CD4-positive, alpha-beta T cell treated with Interleukin-17A for 1 hour (primary cell): Measurements from ENCODE around the gene COL4A6.

Experiments
- DNase-seq: peaks from one replicate; pipeline ENCODE4 v3.0.0-alpha.2; 2020

COL4A6 gene

DNA sequence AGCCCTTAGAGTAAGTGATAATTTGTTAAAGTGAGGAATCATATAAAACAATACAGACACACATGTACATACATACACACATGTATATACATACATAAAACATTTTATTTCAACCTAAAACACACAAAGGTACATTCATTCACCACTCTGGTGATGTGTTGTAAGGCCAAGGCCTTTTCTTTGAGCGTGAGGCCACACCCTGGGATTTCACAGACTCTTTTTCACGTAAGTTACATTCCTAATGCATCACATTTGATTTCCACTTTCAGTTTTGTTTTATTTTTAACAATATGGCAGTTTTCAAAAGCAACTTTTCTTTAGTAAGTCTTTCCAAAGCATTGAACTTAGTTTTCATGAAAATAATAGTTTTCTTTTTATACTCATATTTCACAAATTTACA, 170.7 kb downstream of the COL4A6 start:
- no peak for DNase-seq

DNA sequence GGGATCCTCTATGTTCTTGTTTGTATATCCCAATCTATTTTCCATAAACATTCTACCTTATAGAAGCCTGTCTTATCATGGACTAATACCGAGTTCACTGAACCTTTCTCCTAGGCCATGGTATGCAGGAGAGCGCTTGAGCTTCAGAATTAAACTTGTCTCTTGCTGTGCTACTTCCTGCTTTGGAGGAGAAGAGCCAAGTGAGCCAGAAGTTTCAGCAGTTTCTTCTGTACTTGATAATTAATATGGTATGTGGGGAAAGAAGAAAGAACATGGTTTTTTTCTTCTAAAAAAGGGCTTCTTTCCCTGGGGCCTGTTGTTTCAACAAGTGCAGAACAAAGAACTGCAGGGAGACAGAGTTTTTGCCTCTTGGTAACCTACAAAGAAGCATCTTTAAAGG, 173.8 kb downstream of the COL4A6 start:
- no peak for DNase-seq

DNA sequence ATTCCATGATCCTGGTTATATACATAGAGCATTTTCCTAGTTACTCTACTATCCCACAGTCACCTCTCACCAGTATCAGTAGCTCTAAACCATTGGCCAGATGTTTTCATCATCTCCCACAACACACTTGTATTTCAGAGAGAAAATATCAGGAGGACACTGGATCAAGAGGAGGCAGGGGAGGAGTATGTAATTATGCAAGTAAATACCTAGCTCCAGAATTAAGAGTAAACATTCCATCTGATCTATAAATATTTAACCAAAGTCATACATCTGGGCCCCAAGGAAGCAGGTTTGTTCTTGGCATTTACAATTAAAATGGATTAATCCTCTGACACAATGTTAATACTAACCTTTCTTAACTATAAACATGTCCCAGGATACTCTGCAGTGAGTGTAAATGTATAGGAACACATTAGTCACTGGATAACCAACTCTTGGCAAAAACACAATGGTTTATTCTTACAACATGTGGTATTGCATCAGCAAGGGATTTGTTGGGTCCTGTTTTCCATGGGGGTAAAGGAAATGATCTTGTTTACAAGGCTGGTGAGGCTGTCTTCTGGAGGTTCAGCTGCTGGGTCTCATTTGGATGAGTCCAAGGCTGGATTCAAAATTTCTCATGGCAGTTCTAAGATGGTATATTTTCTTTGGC, 176.5 kb downstream of the COL4A6 start:
- DNase-seq = no peak

DNA sequence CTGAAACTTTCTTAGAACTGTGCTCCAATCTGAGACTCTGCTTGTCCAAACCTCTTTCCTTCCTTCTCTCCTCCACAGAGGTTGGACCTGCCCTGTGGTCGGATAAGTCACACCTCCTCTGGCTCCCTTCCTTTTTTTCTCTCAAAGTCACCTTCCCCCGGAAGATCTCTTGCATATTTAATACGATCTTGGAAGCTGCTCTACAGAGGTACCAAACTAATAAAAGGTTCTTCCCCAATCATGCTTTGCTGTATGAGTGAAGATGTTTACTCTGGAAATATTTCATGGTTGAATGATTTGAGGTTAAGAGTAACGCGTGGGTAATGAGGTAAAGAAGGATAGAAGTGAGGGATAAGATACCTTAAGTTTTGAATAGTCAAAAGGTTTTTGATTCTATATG, 180.7 kb downstream of the COL4A6 start:
- DNase-seq = no peak

DNA sequence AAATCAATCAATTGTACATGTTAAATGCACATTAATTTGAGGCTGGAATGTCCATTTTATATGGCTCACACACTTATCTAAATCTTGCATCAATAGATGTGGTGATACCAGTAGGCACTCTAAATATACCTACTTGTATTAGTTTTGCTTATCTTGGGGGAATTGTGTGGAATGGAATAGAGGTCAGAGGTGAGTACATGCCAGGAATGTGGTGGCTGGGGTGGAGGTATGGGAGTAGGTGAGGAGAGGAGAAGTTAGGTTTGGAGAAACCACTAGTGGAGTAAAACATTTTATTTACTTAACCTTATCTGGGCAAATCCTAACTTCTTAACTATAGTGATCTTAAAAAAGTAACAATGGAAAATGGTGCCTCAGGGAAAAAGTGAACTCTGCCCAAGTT, 183.6 kb downstream of the COL4A6 start:
- DNase-seq = no peak

DNA sequence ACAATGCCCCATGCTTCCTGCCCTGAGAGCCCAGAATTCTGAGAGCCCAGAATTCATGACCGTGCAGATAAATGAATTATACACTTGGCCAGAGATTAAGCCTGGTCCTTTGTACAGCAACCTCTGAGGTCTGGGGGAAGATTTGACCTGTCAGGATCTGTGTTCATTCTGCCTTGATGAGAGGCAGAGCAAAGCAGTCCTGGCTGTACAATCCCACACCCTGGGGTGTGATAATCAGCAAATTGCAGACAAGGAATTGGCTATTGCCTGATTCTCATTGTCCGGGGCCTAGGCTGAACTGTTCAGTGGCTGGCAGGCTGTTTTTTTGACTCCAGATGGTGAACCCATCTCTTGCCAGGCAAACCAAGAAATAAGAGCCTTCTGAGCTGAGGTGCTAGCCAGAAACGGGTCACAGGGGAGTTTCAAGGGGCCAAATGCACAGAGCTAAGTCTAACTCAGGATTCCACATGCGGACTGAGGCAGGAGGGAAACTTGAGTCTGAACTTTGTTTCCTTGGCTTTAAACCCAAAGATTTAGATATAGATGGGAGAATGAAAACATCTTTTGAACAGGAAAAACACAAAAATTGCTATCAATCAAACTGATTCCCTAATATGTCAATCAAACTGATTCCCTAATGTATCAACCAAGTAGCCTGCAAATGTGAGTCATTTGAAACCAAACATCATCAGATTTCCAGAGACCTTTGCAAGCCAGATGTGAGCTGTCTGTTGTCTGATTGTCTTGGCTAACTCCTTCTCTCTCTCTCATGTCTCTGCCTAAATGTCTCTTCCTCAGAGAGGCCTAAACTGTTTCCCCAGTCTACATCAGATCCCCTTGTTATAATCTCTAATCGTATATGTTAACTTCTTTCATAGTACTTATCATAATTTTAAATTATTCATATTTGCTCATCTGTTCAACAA, 187.3 kb downstream of the COL4A6 start:
- DNase-seq = no peak

DNA sequence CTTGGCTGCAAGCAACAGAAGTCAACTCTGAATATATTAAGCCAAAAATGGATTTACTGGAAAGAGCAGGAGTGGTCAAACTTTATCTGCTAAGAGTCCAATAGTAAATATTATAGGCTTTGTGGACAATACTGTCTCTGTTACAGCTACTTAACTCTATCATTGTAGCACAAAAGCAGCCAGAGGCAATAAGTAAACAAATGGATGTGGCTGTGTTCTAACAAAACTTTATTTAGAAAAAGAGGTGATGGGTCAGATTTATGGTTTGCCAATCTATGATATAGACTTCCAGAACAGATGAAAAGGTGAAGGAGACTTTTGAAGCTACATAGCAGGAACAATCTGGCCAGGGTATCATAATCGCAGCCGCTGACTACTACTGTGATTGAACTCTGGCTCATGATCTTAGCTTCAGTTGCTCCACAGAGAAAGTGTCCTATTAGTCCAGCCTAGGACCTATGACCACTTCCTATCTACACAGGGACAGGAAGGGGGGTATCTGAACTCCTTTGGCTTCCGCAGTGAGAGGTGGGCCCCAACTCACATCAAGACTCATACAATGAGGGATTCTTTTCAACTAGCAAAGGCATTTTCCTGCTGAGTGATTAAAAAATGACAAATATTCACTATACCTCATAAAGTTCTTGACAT, 191.8 kb downstream of the COL4A6 start:
- no peak for DNase-seq

DNA sequence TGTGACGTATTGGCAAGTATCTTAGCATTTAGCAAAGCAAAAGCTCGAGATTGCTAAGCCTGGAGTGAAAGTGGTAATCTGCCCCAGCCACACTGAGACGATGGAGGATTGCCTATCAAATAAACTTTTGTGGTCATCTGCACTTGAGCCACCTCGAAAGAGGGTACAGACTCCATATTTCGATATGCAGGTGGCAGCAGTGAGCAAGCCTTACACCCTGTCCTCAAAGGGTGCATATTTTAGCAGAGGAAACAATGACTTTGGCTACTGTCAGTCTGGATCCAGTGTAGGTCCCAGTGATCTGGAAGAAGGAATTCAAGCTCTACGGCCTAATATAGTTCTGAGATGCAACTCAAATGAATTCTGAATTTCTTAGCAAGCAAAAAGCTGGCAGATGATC, 192.8 kb downstream of the COL4A6 start:
- DNase-seq = no peak

DNA sequence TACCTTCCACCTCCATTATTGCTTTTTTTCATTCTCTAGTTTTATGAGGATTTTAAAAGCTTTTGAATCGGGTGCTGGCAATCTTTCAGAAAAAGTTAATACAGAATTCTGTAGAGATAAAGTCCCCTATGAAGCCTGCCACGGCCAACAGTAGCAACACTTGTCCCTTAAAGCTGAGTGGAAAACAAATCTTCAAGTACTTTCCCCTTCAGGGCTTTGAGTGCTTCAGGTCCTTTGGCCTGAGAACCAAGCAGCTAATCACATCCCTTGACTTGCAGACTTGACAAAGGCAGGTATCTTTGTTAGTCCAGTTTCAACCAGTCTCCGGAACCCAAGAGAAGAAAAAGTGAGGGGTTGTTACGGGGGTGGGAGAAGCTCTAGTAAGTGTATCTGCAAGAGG, 202.2 kb downstream of the COL4A6 start:
- no peak for DNase-seq

DNA sequence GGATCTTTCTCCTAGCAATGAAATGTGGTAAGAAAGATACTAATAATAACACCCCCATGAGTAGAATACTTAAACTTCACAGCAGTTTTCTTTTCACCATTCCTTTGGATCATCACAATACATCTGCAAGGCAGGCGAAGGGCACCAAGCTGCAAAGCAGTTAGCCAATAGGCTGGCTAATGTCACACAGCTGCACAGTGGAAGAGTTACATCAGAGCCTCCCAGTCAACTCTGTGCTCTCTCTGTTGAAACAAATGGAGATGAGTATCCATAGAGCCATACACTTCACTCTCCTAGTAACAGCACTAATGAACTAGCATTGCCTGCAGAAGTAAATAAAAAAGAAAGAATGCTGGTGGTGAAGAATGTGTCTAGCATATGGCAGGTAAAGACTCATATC, 207.6 kb downstream of the COL4A6 start:
- DNase-seq = no peak

DNA sequence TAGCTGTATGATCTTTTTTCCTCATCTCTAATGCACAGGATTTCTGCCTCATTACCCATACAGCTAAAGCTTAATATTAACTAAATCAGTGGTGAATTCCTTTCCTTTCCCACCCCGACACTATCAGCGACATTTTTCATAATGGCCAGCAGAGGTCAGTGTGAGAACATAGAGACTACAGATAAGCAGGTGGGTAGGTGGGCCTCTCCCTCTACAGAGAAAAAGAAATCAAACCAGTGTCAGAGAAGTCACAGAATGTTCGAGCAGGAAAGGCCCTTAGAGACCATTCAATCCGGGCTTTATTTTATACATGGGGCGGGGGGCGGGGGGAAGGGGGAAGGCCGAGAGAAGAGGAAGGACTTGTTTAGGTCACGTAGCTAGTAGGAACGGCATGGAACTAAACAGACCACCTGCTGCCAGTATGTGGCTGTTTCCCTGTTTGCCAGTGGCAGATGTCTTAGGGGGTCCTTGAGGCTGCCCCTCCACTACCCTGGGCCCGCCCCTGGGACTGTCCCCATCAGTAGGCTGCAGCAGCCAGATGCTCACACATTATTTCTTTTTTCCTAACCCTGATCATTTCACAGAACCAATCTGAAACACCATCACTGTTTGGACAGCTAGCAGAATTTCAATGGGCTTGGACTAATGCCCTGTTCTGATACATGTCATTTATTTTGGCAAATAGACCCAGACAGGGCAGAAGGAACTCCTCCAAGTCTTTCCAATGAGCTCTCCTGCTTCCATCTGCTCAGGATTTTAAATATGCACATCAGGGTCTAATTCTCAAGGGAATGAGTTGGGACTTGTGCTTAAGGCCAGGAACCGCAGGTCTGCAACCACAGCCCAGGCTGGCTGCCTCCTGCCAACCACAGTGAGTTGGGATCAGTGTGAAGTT, 213.2 kb downstream of the COL4A6 start:
- peak; percentile 2 for DNase-seq

DNA sequence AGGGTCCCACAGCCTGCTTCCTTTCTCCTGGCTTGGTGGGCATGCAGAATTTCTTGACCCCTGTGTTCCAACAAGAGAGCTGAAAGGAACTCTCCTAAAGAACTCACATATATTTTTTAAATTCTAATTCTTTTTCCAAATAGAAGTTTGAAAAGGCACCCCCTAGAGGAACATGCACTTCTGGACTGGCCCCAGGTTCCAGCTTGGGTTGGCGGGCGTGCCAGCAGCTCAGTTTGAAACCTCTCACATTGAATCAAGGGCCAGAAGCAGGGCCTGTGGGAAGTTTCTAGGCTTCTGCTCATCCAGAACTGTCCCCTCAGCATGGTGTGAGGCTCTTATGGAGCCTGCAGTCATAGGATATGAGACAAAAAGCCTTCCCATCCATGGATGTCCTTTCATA, 214.0 kb downstream of the COL4A6 start:
- DNase-seq = no peak

DNA sequence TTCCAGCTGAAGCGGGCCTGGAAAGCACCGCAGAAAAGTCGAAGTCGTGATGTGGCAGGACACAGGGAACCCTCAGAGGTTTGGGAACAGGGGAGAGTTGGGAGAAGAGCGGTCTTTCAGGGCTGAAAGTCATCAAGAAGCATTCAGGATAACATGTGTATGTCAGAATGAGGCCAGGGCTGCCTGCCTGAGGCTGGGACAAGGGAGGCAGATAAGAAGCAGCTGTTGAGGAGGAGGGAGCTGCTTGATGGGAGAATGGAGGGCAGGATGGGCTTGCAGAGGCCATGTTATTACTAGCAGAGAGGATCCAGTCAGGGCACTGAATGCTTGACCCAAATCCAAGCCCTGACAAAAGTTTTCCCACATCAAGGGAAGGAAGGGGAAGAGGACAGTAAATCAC, 214.6 kb downstream of the COL4A6 start:
- no peak for DNase-seq

DNA sequence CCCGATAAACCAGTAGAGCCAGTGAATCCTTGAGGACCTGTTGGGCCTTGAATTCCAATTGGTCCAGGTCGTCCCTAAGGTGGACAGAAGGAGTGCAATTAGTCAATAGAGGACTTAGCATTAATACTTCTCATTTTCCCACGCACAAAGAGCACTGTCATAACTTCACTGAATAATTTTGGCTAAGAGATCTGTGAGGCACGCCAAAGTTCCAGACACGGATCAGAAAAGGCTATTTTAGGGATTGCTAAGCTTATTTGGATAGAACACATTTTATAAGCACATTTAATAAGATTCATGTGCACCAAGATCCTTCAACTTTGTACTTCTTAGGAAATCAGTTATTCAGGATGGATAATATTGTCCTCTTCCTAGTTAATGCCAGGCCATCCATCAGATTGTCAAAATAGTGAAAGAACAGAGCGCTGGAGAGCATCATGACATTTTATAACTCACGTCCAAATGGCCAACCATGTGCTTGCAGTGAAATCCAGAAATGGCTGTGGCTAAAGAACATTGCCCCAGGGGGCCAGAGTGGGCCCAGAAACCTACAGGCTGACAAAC, 216.8 kb downstream of the COL4A6 start:
- no peak for DNase-seq

DNA sequence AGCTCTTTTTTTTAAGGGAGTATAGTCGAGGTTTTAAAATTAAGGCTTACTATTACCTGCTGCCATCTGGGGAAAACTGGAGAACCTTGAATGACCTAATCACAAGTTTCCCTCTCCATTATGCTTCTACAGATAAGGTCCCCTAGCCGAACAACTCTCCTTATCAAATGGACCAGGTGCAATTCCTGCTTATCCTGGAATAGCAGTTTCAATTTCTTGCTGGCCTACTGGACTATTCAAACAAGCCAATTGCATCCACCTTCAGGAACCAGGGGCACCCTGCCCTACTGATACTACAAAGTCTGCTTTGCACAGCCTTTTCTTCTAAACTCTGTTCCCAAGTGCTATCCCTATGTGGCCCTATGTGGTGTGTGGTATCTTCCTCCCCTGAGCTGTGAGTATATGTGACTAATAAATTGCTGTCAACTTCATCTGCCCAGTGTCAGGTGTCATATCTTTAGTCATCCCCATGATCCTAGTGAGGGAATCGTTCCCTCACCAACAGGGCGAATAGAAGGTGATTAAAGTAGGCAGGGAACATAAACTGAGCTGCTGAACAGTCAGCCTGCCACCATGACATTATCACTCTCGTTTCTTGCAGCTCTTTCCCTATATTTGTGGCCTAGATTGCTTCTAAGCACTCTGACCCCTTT, 218.1 kb downstream of the COL4A6 start:
- no peak for DNase-seq

DNA sequence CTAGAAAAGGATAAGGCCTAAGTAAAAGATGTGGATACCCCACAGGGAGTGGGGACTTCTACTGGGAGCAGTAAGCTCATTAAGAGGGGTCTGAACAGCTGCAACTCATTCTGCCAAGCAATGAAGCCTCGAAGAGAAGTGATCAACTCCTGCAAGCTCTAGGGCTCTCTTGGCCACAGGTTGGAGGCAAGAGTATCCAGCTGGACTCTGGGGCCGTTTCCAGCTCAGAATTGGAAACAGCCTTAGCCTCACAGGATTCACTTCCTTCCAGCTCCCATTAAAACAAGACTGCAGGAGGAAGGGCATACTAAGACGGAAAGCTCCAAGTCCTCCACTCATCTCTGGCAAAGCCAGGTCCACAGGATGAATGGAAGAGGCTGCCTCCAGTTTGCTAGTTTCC, 220.3 kb downstream of the COL4A6 start:
- DNase-seq = no peak

DNA sequence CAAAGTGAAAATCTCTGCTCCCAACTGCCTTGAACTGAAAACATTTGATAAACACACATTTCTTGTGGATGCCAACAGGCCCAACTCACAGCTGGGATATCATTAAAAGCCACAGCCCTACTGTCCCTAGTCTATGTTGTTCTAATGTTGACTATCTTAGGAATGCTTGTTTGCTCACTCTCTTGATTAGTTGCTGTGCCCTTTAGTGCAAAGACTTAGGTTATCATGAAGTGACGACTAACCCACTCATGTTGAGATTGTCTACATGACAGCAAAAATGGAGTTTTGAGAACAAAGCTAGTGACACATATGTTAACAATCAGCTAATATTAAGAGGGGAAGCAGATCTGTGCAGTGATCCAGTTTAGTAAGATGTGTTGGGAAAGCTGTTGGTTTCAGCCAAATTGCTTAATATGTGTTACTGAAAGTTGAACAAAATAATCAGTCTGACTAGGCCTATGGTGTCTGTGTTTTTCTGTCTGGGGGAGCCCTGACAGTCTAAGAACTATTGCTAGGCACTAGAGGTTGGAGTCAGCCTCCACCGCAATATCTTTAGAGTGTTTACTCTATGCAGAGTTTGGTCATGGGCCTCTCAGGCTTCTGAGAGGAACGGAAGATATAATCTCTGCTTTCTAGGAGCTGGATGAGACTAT, 221.2 kb downstream of the COL4A6 start:
- DNase-seq = no peak

DNA sequence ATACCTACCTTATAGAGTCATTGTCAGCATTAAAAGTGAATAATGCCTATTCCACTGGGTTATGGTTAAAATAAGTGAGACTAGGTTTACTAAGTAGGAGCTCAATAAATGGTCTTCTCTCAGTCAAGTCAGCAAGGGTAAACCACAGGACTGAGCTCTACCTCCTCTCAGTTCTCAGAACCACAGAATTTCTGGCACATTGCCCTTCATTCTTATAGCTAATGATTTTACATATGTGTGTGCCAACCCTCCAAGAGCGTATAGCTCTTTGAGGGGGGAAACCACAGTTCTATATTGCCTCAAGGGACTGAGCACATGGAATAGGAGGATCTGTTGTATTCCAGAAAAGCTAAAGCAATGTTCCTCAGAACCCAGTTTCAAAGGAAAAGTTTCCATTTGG, 221.8 kb downstream of the COL4A6 start:
- DNase-seq = no peak

DNA sequence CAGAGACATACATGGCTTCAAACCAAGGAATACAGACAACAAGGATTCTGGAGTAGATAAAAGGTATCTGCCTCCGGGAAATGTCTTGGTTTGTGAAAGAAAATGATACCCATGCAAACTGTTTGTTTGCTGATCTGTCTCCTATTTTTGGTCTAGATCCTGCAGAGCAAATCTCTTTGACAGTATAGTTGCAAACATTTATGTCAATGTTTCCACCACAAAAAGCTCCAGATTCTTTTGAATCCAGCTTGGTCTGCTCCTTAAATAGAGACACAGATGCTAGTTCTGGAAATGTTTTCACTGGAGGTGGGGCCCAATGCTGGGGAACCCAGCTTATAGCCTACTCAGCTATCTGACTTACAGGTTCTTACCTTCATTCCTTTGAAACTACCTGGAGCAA, 226.9 kb downstream of the COL4A6 start:
- no peak for DNase-seq

DNA sequence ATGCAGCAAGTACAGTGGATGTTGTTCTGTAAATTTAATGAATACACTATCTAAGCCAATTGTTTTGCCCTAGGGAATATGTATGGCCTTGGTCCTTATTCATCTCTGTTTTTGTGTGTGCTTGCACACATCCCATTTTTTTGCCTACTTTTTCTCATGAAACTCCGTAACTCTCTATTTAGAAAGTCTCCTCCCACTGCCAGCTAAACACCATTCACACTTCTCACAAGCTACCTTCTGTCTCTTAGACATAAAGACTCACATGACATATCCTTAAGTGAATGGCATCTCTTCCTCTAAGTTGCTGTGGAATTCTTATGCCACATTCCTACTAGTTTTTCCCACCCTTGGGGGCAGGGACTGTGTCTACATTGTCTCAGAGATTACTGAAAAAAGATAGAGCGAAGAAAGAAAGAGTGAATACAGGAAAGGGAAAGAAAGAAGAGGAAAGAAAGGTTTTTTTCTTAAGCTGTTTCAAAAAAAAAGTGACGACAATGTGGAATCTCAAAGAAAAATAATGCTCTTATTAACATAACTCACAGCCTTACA, 229.1 kb downstream of the COL4A6 start:
- DNase-seq = no peak

DNA sequence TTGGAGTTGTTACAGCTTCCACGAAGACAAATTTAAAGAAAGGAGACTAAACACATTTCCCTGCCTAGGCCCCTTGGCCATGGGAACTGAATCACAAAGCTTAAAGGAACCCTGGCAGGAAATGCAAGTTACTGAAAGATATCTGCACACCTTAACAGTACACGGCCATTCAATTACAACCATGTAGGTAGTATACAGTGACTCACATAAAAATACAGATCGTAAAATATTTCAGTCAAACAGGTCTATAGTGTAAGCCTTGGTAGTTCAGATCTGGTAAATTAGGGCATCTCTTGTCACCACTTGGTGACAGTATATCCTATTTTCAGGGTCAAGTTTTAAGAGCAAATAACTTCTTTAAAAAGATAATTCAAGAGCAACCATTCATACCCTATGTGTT, 234.7 kb downstream of the COL4A6 start:
- no peak for DNase-seq
